Mesenchymal stem cell (in vitro differentiated cells and primary cell): ENCODE measurements around the gene CEP20.

Source experiments
- DNase-seq: peaks from one replicate; pipeline ENCODE4 v3.0.0-alpha.2; 2013
- H2AFZ ChIP-seq: one replicate; pipeline ENCODE4 v1.6.1; 2013; ENCODE audit warnings: low read depth, mild to moderate bottlenecking, control low read depth, inconsistent platforms, low read length, moderate library complexity
- H2AK5ac ChIP-seq: 2 replicates; pipeline ENCODE4 v1.6.1; 2013; ENCODE audit warnings: low read length, moderate library complexity, mild to moderate bottlenecking, inconsistent platforms; ENCODE audit not compliant: severe bottlenecking
- H2BK120ac ChIP-seq: one replicate; pipeline ENCODE4 v1.6.1; 2013; ENCODE audit warnings: low read depth, mild to moderate bottlenecking, inconsistent platforms, low read length, moderate library complexity
- H2BK12ac ChIP-seq, 2 experiments: one replicate each; pipeline ENCODE4 v1.6.1; 2013; ENCODE audit warnings: inconsistent platforms in 2 of 2, low read length in 2 of 2, mild to moderate bottlenecking in 2 of 2, moderate library complexity in 2 of 2, control low read depth in 1 of 2
- H2BK15ac ChIP-seq: one replicate; pipeline ENCODE4 v1.6.1; 2013; ENCODE audit warnings: mild to moderate bottlenecking, low read depth, inconsistent platforms; ENCODE audit not compliant: poor library complexity, severe bottlenecking
- H2BK5ac ChIP-seq: 2 replicates; pipeline ENCODE4 v1.6.1; 2013; ENCODE audit warnings: low read depth, mild to moderate bottlenecking, low read length, control low read depth, inconsistent platforms; ENCODE audit not compliant: poor library complexity, severe bottlenecking
- H3K14ac ChIP-seq, 2 experiments: one replicate each; pipeline ENCODE4 v1.6.1; 2013; ENCODE audit warnings: inconsistent platforms in 2 of 2, low read length in 2 of 2, control low read depth in 1 of 2, mild to moderate bottlenecking in 1 of 2, moderate library complexity in 1 of 2
- H3K18ac ChIP-seq, 2 experiments: one replicate each; pipeline ENCODE4 v1.6.1; 2013; ENCODE audit warnings: inconsistent platforms in 2 of 2, low read length in 2 of 2, control low read depth in 1 of 2, low read depth in 1 of 2, mild to moderate bottlenecking in 1 of 2
- H3K23ac ChIP-seq, 2 experiments: one replicate each; pipeline ENCODE4 v1.6.1; 2013; ENCODE audit warnings: inconsistent platforms in 2 of 2, low read length in 2 of 2, mild to moderate bottlenecking in 2 of 2, moderate library complexity in 2 of 2, control low read depth in 1 of 2
- H3K27ac ChIP-seq: 2 replicates; pipeline ENCODE4 v1.5.1; 2013; ENCODE audit warnings: mild to moderate bottlenecking, moderate library complexity, low read length, control low read depth, inconsistent platforms; ENCODE audit not compliant: poor library complexity, severe bottlenecking
- H3K27me3 ChIP-seq, 2 experiments: 2 replicates each; pipeline versions ENCODE4 v1.6.1 to v1.7.0; 2013; ENCODE audit warnings: low read length in 2 of 2, mild to moderate bottlenecking in 2 of 2, moderate library complexity in 2 of 2, control low read depth in 1 of 2, inconsistent platforms in 1 of 2; ENCODE audit not compliant: control insufficient read depth in 1 of 2, insufficient read depth in 1 of 2
- H3K36me3 ChIP-seq, 2 experiments: 2 replicates each; pipeline versions ENCODE4 v1.6.1 to v1.7.0; 2013; ENCODE audit warnings: low read length in 2 of 2, control low read depth in 1 of 2, inconsistent platforms in 1 of 2, low read depth in 1 of 2, mild to moderate bottlenecking in 1 of 2; ENCODE audit not compliant: insufficient read depth in 2 of 2, control insufficient read depth in 1 of 2
- H3K4ac ChIP-seq, 2 experiments: one replicate each; pipeline ENCODE4 v1.6.1; 2013; ENCODE audit warnings: inconsistent platforms in 2 of 2, low read length in 2 of 2, mild to moderate bottlenecking in 2 of 2, moderate library complexity in 2 of 2, control low read depth in 1 of 2, low read depth in 1 of 2
- H3K4me1 ChIP-seq: 2 replicates; pipeline ENCODE4 v1.6.1; 2013; ENCODE audit warnings: low read depth, low read length, control low read depth; ENCODE audit not compliant: control insufficient read depth, insufficient read depth
- H3K4me2 ChIP-seq: 2 replicates; pipeline ENCODE4 v1.6.1; 2013; ENCODE audit warnings: low read length, mild to moderate bottlenecking, inconsistent platforms; ENCODE audit not compliant: poor library complexity, severe bottlenecking
- H3K4me3 ChIP-seq, 2 experiments: 2 replicates each; pipeline versions ENCODE4 v1.5.1 to v1.7.0; 2013; ENCODE audit warnings: low read length in 2 of 2, mild to moderate bottlenecking in 2 of 2, control low read depth in 1 of 2, low read depth in 1 of 2; ENCODE audit not compliant: insufficient read depth in 1 of 2
- H3K79me1 ChIP-seq: replicated peaks from 2 replicates; pipeline ENCODE4 v1.6.1; 2013; ENCODE audit warnings: mild to moderate bottlenecking, control low read depth, low read length, inconsistent platforms; ENCODE audit not compliant: poor library complexity, severe bottlenecking
- H3K9ac ChIP-seq: 2 replicates; pipeline ENCODE4 v1.7.0; 2013; ENCODE audit warnings: mild to moderate bottlenecking, low read length, moderate library complexity
- H3K9me3 ChIP-seq: 2 replicates; pipeline ENCODE4 v1.7.0; 2013; ENCODE audit warnings: mild to moderate bottlenecking, low read length; ENCODE audit not compliant: control insufficient read depth
- H4K8ac ChIP-seq: one replicate; pipeline ENCODE4 v1.6.1; 2013; ENCODE audit warnings: inconsistent platforms, mild to moderate bottlenecking, low read length, moderate library complexity
- H4K91ac ChIP-seq: one replicate; pipeline ENCODE4 v1.6.1; 2013; ENCODE audit warnings: mild to moderate bottlenecking, low read length, inconsistent platforms
- WGBS: methylation state at CpG from one replicate; pipeline ENCODE4 v1.1.7; 2013; ENCODE audit warnings: mixed read lengths; 5-methylcytosine and 5-hydroxymethylcytosine counted together

Gene CEP20

DNA sequence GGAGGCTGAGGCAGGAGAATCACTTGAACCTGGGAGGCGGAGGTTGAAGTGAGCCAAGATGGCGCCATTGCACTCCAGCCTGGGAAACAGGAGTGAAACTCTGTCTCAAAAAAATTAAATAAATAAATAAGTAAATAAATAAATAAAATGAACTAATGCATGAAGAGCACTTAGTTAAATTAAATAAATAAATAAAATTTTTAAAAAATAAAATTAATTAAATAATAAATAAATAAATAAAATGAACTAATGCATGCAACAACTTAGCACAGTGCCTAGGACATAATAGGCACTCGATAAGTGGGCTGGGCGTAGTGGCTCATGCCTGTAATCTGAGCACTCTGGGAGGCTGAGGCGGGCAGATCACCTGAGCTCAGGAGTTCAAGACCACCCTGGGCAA, 15.6 kb upstream of the CEP20 start:
- Histone ChIP-seq H3K9me3 (no peaks in the 10 kb centered on the region), H3K4ac (no peak overlapping the region), H4K8ac (no peak overlapping the region), H2BK12ac (no peak overlapping the region), H2BK15ac (no peak overlapping the region), H4K91ac (no peak overlapping the region), H3K4me3 (no peak overlapping the region), H3K14ac (no peak overlapping the region), H3K27me3 (no peaks in the 10 kb centered on the region), H2AFZ (no peak overlapping the region), H2AK5ac (no peak overlapping the region), H3K18ac (no peak overlapping the region), H3K79me1 (no peaks in the 10 kb centered on the region), H2BK5ac (no peak overlapping the region), H3K9ac (no peak overlapping the region), H3K23ac (no peak overlapping the region), H2BK120ac (no peak overlapping the region), H3K36me3 (no peaks in the 10 kb centered on the region), H3K27ac (no peak overlapping the region), H3K4me1 (peaks cover 4% of the 10 kb centered on the region), H3K4me2 (no peak overlapping the region)
- WGBS: 94% methylated on average over 3 of the region's 5 CpGs
- no peak for DNase-seq

DNA sequence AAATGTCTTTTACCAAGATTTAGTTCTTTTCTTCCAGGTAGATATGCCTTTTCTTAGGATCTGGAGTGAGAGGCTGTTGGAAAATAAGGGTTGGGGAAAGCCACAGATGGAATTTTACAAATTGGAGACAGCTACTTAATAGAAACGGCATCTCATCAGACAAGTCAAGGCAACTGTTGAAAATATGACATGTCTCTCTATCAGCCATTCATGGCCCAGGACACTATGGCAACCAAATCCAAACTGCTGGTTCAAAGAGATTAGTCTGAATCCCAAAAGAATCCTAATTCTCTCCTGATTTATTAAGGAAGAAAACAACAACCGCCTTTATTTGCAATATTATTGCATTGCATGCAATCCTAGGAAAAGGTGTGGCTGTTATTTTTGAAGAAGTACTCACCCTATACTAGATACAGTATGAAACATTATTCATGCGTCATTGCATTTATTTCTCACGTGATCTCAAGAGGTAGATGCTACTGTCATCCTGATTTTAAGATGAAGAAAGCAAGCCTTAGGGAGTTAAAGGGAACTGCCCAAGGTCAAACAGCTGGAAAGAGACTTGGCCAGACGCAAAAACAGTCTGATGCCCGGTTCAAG, 12.6 kb upstream of the CEP20 start:
- no peaks in the 10 kb centered on the region for H3K79me1 ChIP-seq
- no peak overlapping the region for H3K4me3 ChIP-seq
- no peak overlapping the region for H2BK15ac ChIP-seq
- no peak overlapping the region for H2BK5ac ChIP-seq
- no peak overlapping the region for H2BK120ac ChIP-seq
- H3K27me3 ChIP-seq: no peaks in the 10 kb centered on the region
- no peak overlapping the region for H3K27ac ChIP-seq
- H3K9me3 ChIP-seq: no peaks in the 10 kb centered on the region
- H3K9ac ChIP-seq: no peak overlapping the region
- no peak overlapping the region for H2BK12ac ChIP-seq
- peaks cover 19% of the 10 kb centered on the region for H3K4me1 ChIP-seq
- 91% methylated on average over 5 of the region's 6 CpGs for WGBS
- no peak overlapping the region for H3K14ac ChIP-seq
- no peak for DNase-seq
- no peak overlapping the region for H4K91ac ChIP-seq
- no peak overlapping the region for H2AFZ ChIP-seq
- H3K23ac ChIP-seq: no peak overlapping the region
- no peak overlapping the region for H4K8ac ChIP-seq
- no peak overlapping the region for H3K18ac ChIP-seq
- H3K36me3 ChIP-seq: no peaks in the 10 kb centered on the region
- no peak overlapping the region for H3K4ac ChIP-seq
- H3K4me2 ChIP-seq: no peak overlapping the region
- no peak overlapping the region for H2AK5ac ChIP-seq

DNA sequence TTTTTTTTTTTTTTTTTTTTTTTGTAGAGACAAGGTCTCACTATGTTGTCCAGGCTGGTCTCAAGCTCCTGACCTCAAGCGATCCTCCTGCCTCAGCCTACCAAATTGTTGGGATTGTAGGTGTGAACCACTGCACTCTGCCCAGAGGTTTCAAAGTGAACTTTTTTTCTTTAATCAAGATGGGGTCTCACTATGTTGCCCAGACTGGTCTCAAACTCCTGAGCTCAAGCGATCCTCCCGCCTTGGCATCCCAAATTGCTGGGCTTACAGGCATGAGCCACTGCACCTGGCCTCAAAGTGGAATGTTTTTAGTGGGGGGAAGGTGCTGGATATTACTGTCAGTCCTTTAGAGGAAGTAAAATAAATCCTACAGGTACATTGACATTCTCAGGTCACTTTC, 12.0 kb upstream of the CEP20 start:
- no peak overlapping the region for H3K27ac ChIP-seq
- H3K79me1 ChIP-seq: no peaks in the 10 kb centered on the region
- no peak overlapping the region for H4K91ac ChIP-seq
- no peak overlapping the region for H3K4ac ChIP-seq
- H3K18ac ChIP-seq: no peak overlapping the region
- no peak overlapping the region for H4K8ac ChIP-seq
- H3K36me3 ChIP-seq: no peaks in the 10 kb centered on the region
- no peaks in the 10 kb centered on the region for H3K9me3 ChIP-seq
- H2BK15ac ChIP-seq: no peak overlapping the region
- H2BK12ac ChIP-seq: no peak overlapping the region
- no peaks in the 10 kb centered on the region for H3K27me3 ChIP-seq
- no peak overlapping the region for H2BK5ac ChIP-seq
- no peak overlapping the region for H3K4me2 ChIP-seq
- no peak overlapping the region for H2AFZ ChIP-seq
- H2AK5ac ChIP-seq: no peak overlapping the region
- H3K14ac ChIP-seq: no peak overlapping the region
- H3K23ac ChIP-seq: no peak overlapping the region
- peaks cover 19% of the 10 kb centered on the region for H3K4me1 ChIP-seq
- H3K9ac ChIP-seq: no peak overlapping the region
- no peak for DNase-seq
- WGBS: 94% methylated on average over 3 of the region's 3 CpGs
- H2BK120ac ChIP-seq: no peak overlapping the region
- no peak overlapping the region for H3K4me3 ChIP-seq

DNA sequence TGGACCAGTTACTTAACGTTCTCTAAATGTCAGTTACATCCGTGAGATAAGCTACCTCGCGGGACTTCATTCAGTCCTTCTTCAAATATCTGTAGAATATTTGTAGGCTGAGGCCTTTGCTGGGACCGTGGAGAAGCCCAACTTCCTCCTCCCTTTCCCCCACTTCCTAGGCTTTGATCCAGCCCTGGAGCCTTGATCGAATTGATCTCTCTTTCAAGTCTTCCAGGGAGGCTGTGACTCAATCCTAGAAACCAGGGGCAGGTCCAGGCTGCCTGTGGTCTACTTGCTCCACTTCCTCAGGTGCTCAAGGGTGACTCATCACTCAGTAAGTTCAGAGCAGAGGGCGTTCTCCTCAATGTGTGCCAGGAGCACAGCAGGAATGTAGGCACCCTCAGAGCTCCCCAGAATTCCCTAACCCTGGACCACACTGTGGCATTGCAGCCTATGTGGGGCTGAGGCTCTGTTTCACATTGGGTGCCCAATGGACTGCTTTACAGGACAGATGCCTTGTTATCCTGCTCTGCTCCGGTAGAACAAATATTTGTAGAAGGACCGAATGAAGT, 11.2 kb upstream of the CEP20 start:
- H2BK120ac ChIP-seq: no peak overlapping the region
- H3K4me2 ChIP-seq: no peak overlapping the region
- no peak overlapping the region for H2BK12ac ChIP-seq
- no peaks in the 10 kb centered on the region for H3K27me3 ChIP-seq
- no peak overlapping the region for H3K4me3 ChIP-seq
- peak; percentile 56 for DNase-seq
- H2BK5ac ChIP-seq: no peak overlapping the region
- H3K9me3 ChIP-seq: no peaks in the 10 kb centered on the region
- no peak overlapping the region for H3K4ac ChIP-seq
- H3K4me1 ChIP-seq: peaks cover 19% of the 10 kb centered on the region
- 71% methylated on average over 9 of the region's 9 CpGs for WGBS
- H3K14ac ChIP-seq: no peak overlapping the region
- no peak overlapping the region for H4K91ac ChIP-seq
- no peak overlapping the region for H2AFZ ChIP-seq
- peak overlapping the region; percentile 12 for H2BK15ac ChIP-seq
- peak overlapping the region; percentile 78 for H2AK5ac ChIP-seq
- H3K18ac ChIP-seq: no peak overlapping the region
- no peaks in the 10 kb centered on the region for H3K36me3 ChIP-seq
- H3K27ac ChIP-seq: peak overlapping the region; percentile 46
- H3K79me1 ChIP-seq: no peaks in the 10 kb centered on the region
- no peak overlapping the region for H3K23ac ChIP-seq
- no peak overlapping the region for H4K8ac ChIP-seq
- no peak overlapping the region for H3K9ac ChIP-seq
